Stimulated activated naive CD8-positive, alpha-beta T cell treated with anti-CD3 and anti-CD28 coated beads, Interleukin-15, Interleukin-2, amounts not matched to agents 100 ng/mL and 50 ng/mL, for 24 hours (primary cell): ENCODE data around the gene CHID1.

Source experiments
- H3K27ac Mint-ChIP-seq: one replicate; pipeline ENCODE4 v1.8.0; 2021; ENCODE audit warnings: mild to moderate bottlenecking, mixed read lengths
- H3K27me3 Mint-ChIP-seq: one replicate; pipeline ENCODE4 v1.8.0; 2021; ENCODE audit warnings: mixed read lengths
- H3K36me3 Mint-ChIP-seq: one replicate; pipeline ENCODE4 v1.8.0; 2021; ENCODE audit warnings: low read depth, mixed read lengths
- H3K4me1 Mint-ChIP-seq: one replicate; pipeline ENCODE4 v1.8.0; 2021; ENCODE audit warnings: low read depth, mixed read lengths
- H3K4me3 Mint-ChIP-seq: one replicate; pipeline ENCODE4 v1.8.0; 2021; ENCODE audit warnings: mild to moderate bottlenecking, mixed read lengths
- H3K9me3 Mint-ChIP-seq: one replicate; pipeline ENCODE4 v1.8.0; 2021; ENCODE audit warnings: mixed read lengths

Gene CHID1

GRCh38 chr11:820655-821511 lies 89.7 kb downstream of the CHID1 start:
- Mint-ChIP-seq H3K27ac (no peak overlapping the region), H3K9me3 (no peaks in the 10 kb centered on the region), H3K27me3 (no peaks in the 10 kb centered on the region), H3K4me1 (peaks cover 13% of the 10 kb centered on the region), H3K36me3 (peaks cover 6% of the 10 kb centered on the region), H3K4me3 (peak overlapping the region; percentile 78)

DNA sequence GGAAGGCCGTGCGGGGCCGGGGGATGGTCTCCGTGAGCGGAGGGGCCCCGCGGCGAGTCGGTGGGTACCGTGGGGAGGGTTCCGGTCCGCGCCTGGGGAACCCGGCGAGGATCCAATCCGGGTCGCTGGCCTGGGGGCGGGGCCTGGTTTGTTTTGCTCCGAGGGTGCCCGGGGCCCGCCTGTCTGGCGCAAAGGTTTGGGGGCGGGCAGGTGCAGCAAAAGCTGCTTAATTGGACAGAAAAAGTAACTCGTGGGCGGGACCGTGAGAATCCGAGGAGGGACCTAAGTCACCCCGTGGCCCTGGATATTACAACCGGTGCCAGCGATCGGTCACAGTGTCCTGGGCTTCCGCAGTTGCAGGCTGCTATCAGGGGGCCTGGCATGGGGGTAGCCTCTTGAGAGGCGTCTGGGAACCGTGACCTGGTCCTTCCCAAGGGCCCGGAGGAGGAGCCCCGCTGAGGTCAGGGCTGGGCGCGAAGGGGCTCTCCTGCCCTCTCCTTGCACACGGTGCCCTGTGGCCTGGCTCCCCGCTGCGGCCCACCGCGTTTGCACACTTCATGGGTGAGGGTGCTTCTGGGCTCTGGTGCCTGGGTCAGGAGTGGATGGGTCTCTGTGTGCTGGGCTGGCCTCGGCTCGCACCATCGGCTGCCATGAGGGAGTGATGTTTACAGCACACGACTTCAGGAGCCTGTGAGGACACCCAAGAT lies 90.5 kb downstream of the CHID1 start:
- H3K4me3 Mint-ChIP-seq: peak overlapping the region; percentile 78
- no peaks in the 10 kb centered on the region for H3K27me3 Mint-ChIP-seq
- H3K36me3 Mint-ChIP-seq: peaks cover 4% of the 10 kb centered on the region
- no peaks in the 10 kb centered on the region for H3K9me3 Mint-ChIP-seq
- H3K27ac Mint-ChIP-seq: no peak overlapping the region
- H3K4me1 Mint-ChIP-seq: peaks cover 13% of the 10 kb centered on the region

- peak overlapping the region; percentile 78 for H3K4me3 Mint-ChIP-seq
Observed at GRCh38 chr11:819129-819931, 91.3 kb downstream of the CHID1 start.

DNA sequence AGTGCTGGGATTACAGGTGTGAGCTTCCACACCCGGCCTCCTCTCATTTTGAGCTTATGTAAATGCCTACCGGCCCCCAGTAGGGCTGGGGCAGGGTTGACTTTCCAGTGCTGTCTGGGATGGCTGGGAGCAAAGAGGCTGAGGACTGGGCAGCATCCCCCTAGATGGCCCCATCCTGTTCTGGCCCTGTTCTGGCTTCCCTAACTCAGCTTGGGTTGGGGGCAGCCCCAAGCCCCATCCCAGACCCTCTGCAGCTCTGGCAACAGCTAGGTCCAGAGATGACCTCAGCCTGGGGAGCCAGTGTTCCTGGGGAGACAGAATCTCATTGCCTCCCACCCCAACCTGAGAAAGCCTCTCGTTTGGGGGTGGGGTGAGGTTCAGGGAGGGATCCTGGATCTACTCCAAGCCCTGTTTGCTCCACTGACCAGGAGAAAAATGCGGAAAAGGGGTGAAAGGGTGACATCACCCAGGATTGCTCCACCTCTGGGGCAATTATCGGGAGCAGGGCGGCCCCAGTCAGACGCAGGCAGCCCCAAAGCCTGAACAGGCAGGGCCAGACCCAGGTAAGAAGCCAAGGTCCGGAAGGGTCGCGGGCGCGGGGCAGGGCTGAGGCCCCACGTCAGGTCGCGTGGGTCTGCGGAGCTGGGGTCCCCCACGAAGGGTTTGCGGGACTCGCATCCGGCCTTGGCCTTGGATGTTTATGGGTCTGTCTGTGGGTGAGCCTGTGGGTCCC lies 92.0 kb downstream of the CHID1 start, which contains the start of gene PNPLA2:
Gene PNPLA2, plus strand, starts transcription at position 519 of the 733 bp plus-strand sequence. CDS start 805 bp downstream, outside the sequence.
- Mint-ChIP-seq H3K4me3 (peak within 1 kb of the TSS; percentile 78), H3K9me3 (no peaks in the 10 kb centered on the region), H3K27ac (peak within 1 kb of the TSS; percentile 49), H3K4me1 (peaks cover 13% of the 10 kb centered on the region), H3K27me3 (no peaks in the 10 kb centered on the region), H3K36me3 (peaks cover 5% of the 10 kb centered on the region)

More at GRCh38 chr11:819129-819931, 91.3 kb downstream of the CHID1 start:
- no peaks in the 10 kb centered on the region for H3K36me3 Mint-ChIP-seq
- no peaks in the 10 kb centered on the region for H3K9me3 Mint-ChIP-seq
- no peak overlapping the region for H3K27ac Mint-ChIP-seq
- no peaks in the 10 kb centered on the region for H3K27me3 Mint-ChIP-seq
- peaks cover 13% of the 10 kb centered on the region for H3K4me1 Mint-ChIP-seq
